Measurements from ENCODE around the gene METAP1. TPM values are rescaled to one million over a fixed set of nuclear protein-coding genes. Genes with fewer than 3 reads are reported as not detected.

Gene METAP1
- total and polyA plus RNA-seq, 10 donors: 22.0 to 34.7 (median 29.8) TPM

DNA sequence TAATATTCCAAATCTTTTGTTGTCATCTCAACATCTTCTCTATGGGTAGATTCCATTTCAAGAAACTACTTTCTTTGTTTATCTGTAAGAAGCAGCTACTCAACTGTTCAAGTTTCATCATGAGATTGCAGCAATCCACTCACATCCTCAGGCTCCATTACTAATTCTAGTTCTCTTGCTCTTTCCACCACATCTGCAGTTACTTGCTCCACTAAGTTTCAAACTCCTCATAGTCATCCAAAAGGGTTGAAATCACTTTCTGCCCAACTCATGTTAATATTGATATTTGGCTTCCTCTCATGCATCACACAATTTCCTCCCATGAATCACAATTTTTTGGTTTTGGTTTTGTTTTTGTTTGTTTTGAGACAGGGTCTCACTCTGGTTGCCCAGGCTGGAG is 57.4 kb downstream of the METAP1 start:
- TF ChIP-seq, protein P1, sequence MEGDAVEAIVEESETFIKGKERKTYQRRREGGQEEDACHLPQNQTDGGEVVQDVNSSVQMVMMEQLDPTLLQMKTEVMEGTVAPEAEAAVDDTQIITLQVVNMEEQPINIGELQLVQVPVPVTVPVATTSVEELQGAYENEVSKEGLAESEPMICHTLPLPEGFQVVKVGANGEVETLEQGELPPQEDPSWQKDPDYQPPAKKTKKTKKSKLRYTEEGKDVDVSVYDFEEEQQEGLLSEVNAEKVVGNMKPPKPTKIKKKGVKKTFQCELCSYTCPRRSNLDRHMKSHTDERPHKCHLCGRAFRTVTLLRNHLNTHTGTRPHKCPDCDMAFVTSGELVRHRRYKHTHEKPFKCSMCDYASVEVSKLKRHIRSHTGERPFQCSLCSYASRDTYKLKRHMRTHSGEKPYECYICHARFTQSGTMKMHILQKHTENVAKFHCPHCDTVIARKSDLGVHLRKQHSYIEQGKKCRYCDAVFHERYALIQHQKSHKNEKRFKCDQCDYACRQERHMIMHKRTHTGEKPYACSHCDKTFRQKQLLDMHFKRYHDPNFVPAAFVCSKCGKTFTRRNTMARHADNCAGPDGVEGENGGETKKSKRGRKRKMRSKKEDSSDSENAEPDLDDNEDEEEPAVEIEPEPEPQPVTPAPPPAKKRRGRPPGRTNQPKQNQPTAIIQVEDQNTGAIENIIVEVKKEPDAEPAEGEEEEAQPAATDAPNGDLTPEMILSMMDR (IDR thresholded peaks at IDR 0.05 in 8 of 11, conservative IDR thresholded peaks at IDR 0.05 in 3 of 11): no peak
- TF ChIP-seq POLR2AphosphoS5 (IDR thresholded peaks at IDR 0.05) (no peak), POLR2A (IDR thresholded peaks at IDR 0.05) (no peak)
- Histone ChIP-seq H3K4me3 (no peak overlapping the region), H3K9me3 (no peaks in the 10 kb centered on the region), H3K36me3 (peaks cover 0 to 81% (median 22%) of the 10 kb centered on the region in 6 donors), H3K27me3 (replicated peaks in 1 of 7) (no peaks in the 10 kb centered on the region), H3K4me1 (peaks cover 0 to 15% (median 6%) of the 10 kb centered on the region in 6 donors), H3K27ac (no peak overlapping the region)
- no peak for DNase-seq
- intact Hi-C loops (cut with DNase I; ENCODE audit: low total_unique reads): no loop called here

DNA sequence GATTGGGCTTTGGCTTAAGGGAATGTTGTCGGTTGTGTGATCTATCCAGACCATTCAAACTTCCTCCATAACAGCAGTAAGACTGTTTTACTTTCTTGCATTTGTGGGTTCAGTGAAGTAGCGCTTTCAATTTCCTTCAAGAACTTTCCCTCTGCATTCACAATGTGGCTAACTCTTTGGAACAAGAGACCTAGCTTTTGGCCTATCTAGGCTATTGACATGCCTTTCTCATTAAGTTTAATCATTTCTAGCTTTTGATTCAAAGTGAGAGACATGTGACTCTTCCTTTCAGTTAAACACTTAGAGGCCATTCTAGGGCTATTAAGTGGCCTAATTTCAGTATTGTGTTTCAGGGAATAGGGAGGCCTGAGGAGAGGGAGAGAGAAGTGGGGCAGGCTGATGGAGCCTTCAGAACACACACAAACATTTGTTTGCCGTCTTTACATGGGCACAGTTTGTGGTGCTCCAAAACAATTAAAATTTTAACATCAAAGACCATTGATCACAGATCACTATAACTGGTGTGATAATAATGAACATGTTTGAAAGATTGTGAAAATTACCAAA is 59.0 kb downstream of the METAP1 start:
- WGBS, 5 donors: 76 to 90% (median 86%) methylated on average over 3 of the region's 3 CpGs
- Histone ChIP-seq H3K27me3 (replicated peaks in 1 of 7) (no peaks in the 10 kb centered on the region), H3K4me1 (peaks cover 0 to 15% (median 6%) of the 10 kb centered on the region in 6 donors), H3K36me3 (peaks cover 0 to 82% (median 20%) of the 10 kb centered on the region in 6 donors), H3K27ac (no peak overlapping the region), H3K4me3 (no peak overlapping the region), H3K9me3 (no peaks in the 10 kb centered on the region)
- TF ChIP-seq, protein P1 (IDR thresholded peaks at IDR 0.05 in 8 of 11, conservative IDR thresholded peaks at IDR 0.05 in 3 of 11): no peak
- TF ChIP-seq POLR2A (IDR thresholded peaks at IDR 0.05) (no peak), POLR2AphosphoS5 (IDR thresholded peaks at IDR 0.05) (no peak)
- intact Hi-C loops (cut with DNase I; ENCODE audit: low total_unique reads): no loop called here
- DNase-seq: no peak

- H3K9me3 ChIP-seq: no peaks in the 10 kb centered on the region
- no peak for TF ChIP-seq POLR2A (IDR thresholded peaks at IDR 0.05)
- TF ChIP-seq, protein P1 (IDR thresholded peaks at IDR 0.05 in 8 of 11, conservative IDR thresholded peaks at IDR 0.05 in 3 of 11): no peak
- no peak for TF ChIP-seq POLR2AphosphoS5 (IDR thresholded peaks at IDR 0.05)
- H3K36me3 ChIP-seq: peaks cover 0 to 75% (median 21%) of the 10 kb centered on the region in 6 donors
- intact Hi-C loops (cut with DNase I; ENCODE audit: low total_unique reads): loop anchor here (5.0 kb wide), 2 partner anchors 61 to 591 kb away; partner anchors contain the start of gene METAP1
- no peaks in the 10 kb centered on the region for H3K27me3 ChIP-seq (replicated peaks in 1 of 7)
- WGBS, 5 donors: 92 to 100% (median 95%) methylated on average over 2 of the region's 2 CpGs
- H3K27ac ChIP-seq: no peak overlapping the region
- DNase-seq: no peak
- H3K4me3 ChIP-seq: no peak overlapping the region
- H3K4me1 ChIP-seq: peaks cover 0 to 15% (median 6%) of the 10 kb centered on the region in 6 donors
Measured at GRCh38 chr4:99058228-99058627, 62.7 kb downstream of the METAP1 start.

DNA sequence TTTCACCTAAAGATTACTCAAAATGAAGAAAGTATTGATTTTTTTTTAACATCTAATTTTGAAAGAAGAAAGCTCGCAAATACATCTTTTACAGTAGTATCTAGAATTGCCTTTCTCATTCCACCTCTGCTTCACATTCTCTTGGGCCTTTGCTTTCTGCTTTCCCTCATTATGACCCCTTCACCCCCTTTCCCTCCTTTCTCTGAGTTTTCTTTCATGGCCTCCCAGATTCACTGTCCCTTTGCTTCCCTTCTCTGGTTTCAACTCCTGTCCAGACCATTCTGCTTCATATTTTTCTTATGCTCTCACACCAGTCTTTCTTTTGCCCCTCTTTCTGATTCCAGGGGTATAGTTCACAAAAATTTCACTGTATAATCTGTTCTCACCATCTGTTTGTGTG is 64.0 kb downstream of the METAP1 start:
- TF ChIP-seq, protein P1 (IDR thresholded peaks at IDR 0.05 in 8 of 11, conservative IDR thresholded peaks at IDR 0.05 in 3 of 11): no peak
- no peak for TF ChIP-seq POLR2A (IDR thresholded peaks at IDR 0.05)
- no peak for TF ChIP-seq POLR2AphosphoS5 (IDR thresholded peaks at IDR 0.05)
- intact Hi-C loops (cut with DNase I; ENCODE audit: low total_unique reads): loop anchor here (5.0 kb wide), 2 partner anchors 62 to 592 kb away; partner anchors contain the start of gene METAP1

More for the DNA sequence above, 64.0 kb downstream of the METAP1 start:
- H3K27ac ChIP-seq: no peak overlapping the region
- peaks cover 0 to 15% (median 6%) of the 10 kb centered on the region in 6 donors for H3K4me1 ChIP-seq
- WGBS, 5 donors: 93 to 97% (median 96%) methylated on average over 1 of the region's 1 CpG
- no peak for DNase-seq
- no peaks in the 10 kb centered on the region for H3K9me3 ChIP-seq
- peaks cover 0 to 72% (median 21%) of the 10 kb centered on the region in 6 donors for H3K36me3 ChIP-seq
- H3K27me3 ChIP-seq (replicated peaks in 1 of 7): no peaks in the 10 kb centered on the region
- H3K4me3 ChIP-seq: no peak overlapping the region

Measured in spleen (tissue), 11 donors.